Ectodermal cell (in vitro differentiated cells): ENCODE measurements around the gene ITPK1.
"Not testable (repeated sequence)": the region's sequence is repeated elsewhere in the genome, so short reads cannot be mapped to it uniquely, and the experiment has no call there.

Experiments used
- H3K27ac ChIP-seq: 2 replicates; pipeline ENCODE4 v1.7.0; 2013; ENCODE audit warnings: mild to moderate bottlenecking, low read depth, low read length; ENCODE audit not compliant: insufficient read depth, poor library complexity, severe bottlenecking
- H3K27me3 ChIP-seq: 2 replicates; pipeline ENCODE4 v1.7.0; 2013; ENCODE audit warnings: mild to moderate bottlenecking, low read length; ENCODE audit not compliant: insufficient read depth, control insufficient read depth, poor library complexity, severe bottlenecking
- H3K36me3 ChIP-seq: one replicate; pipeline ENCODE4 v1.7.0; 2013; ENCODE audit warnings: low read length; ENCODE audit not compliant: control insufficient read depth, insufficient read depth
- H3K4me1 ChIP-seq: one replicate; pipeline ENCODE4 v1.7.0; 2013; ENCODE audit warnings: low read length; ENCODE audit not compliant: control insufficient read depth, insufficient read depth
- H3K4me3 ChIP-seq: 2 replicates; pipeline ENCODE4 v1.7.0; 2013; ENCODE audit warnings: low read depth, low read length, control low read depth; ENCODE audit not compliant: insufficient read depth
- H3K9me3 ChIP-seq: 2 replicates; pipeline ENCODE4 v1.7.0; 2013; ENCODE audit warnings: mild to moderate bottlenecking, low read length, moderate library complexity; ENCODE audit not compliant: control insufficient read depth
- WGBS, 2 experiments: methylation state at CpG; one replicate each; pipeline ENCODE4 v1.1.7; 2013; ENCODE audit warnings: missing lambda C conversion rate in 2 of 2; 5-methylcytosine and 5-hydroxymethylcytosine counted together

Gene ITPK1

GRCh38 chr14:93062013-93062412 lies 53.7 kb downstream of the ITPK1 start:
- not testable (repeated sequence) for H3K36me3 ChIP-seq, H3K4me3 ChIP-seq, H3K27me3 ChIP-seq, H3K4me1 ChIP-seq, H3K9me3 ChIP-seq, H3K27ac ChIP-seq
- WGBS, 2 experiments = 87 to 88% methylated on average over 12 of the region's 12 CpGs

GRCh38 chr14:93061380-93062012 lies 54.2 kb downstream of the ITPK1 start:
- Histone ChIP-seq H3K27ac (no peak overlapping the region), H3K4me1 (peaks cover 5% of the 10 kb centered on the region), H3K36me3 (no peaks in the 10 kb centered on the region), H3K9me3 (no peaks in the 10 kb centered on the region), H3K27me3 (no peaks in the 10 kb centered on the region), H3K4me3 (no peak overlapping the region)
- 84 to 91% methylated on average over 4 of the region's 4 CpGs for WGBS, 2 experiments

- Histone ChIP-seq H3K36me3 (no peaks in the 10 kb centered on the region), H3K4me3 (no peak overlapping the region), H3K4me1 (peaks cover 5% of the 10 kb centered on the region), H3K27me3 (no peaks in the 10 kb centered on the region), H3K9me3 (no peaks in the 10 kb centered on the region), H3K27ac (no peak overlapping the region)
- WGBS, 2 experiments = 91% methylated on average over 1 of the region's 1 CpG
These were observed 54.9 kb downstream of the ITPK1 start for GRCh38 chr14:93060841-93061240.

GRCh38 chr14:93059917-93060545 lies 55.7 kb downstream of the ITPK1 start:
- Histone ChIP-seq H3K27ac (no peak overlapping the region), H3K4me3 (no peak overlapping the region), H3K9me3 (no peaks in the 10 kb centered on the region), H3K4me1 (peaks cover 5% of the 10 kb centered on the region), H3K27me3 (no peaks in the 10 kb centered on the region), H3K36me3 (no peaks in the 10 kb centered on the region)
- WGBS, 2 experiments = 71 to 72% methylated on average over 9 of the region's 9 CpGs

- no peaks in the 10 kb centered on the region for H3K9me3 ChIP-seq
- H3K27me3 ChIP-seq = no peaks in the 10 kb centered on the region
- no peak overlapping the region for H3K27ac ChIP-seq
- WGBS, 2 experiments = 96 to 98% methylated on average over 12 to 16 of the region's 16 CpGs
- no peaks in the 10 kb centered on the region for H3K36me3 ChIP-seq
- H3K4me3 ChIP-seq = no peak overlapping the region
- H3K4me1 ChIP-seq = no peaks in the 10 kb centered on the region
These were observed 56.5 kb downstream of the ITPK1 start for GRCh38 chr14:93059260-93059659.

- H3K27ac ChIP-seq = no peak overlapping the region
- H3K36me3 ChIP-seq = no peaks in the 10 kb centered on the region
- no peaks in the 10 kb centered on the region for H3K9me3 ChIP-seq
- no peaks in the 10 kb centered on the region for H3K4me1 ChIP-seq
- H3K4me3 ChIP-seq = no peak overlapping the region
- 86 to 89% methylated on average over 14 of the region's 14 CpGs for WGBS, 2 experiments
- no peaks in the 10 kb centered on the region for H3K27me3 ChIP-seq
These were observed 58.0 kb downstream of the ITPK1 start for GRCh38 chr14:93057586-93058280.

GRCh38 chr14:93056840-93057585 lies 58.7 kb downstream of the ITPK1 start:
- no peak overlapping the region for H3K4me3 ChIP-seq
- H3K4me1 ChIP-seq = no peaks in the 10 kb centered on the region
- 87 to 89% methylated on average over 14 of the region's 14 CpGs for WGBS, 2 experiments
- H3K36me3 ChIP-seq = no peaks in the 10 kb centered on the region
- H3K9me3 ChIP-seq = no peaks in the 10 kb centered on the region
- no peaks in the 10 kb centered on the region for H3K27me3 ChIP-seq
- H3K27ac ChIP-seq = no peak overlapping the region

GRCh38 chr14:93056166-93056839 lies 59.4 kb downstream of the ITPK1 start:
- H3K4me1 ChIP-seq = no peaks in the 10 kb centered on the region
- 91 to 94% methylated on average over 5 of the region's 5 CpGs for WGBS, 2 experiments
- no peaks in the 10 kb centered on the region for H3K36me3 ChIP-seq
- H3K9me3 ChIP-seq = no peaks in the 10 kb centered on the region
- no peak overlapping the region for H3K4me3 ChIP-seq
- no peaks in the 10 kb centered on the region for H3K27me3 ChIP-seq
- H3K27ac ChIP-seq = no peak overlapping the region

GRCh38 chr14:93055651-93056115 lies 60.0 kb downstream of the ITPK1 start:
- no peaks in the 10 kb centered on the region for H3K4me1 ChIP-seq

More at GRCh38 chr14:93055651-93056115, 60.0 kb downstream of the ITPK1 start:
- 92 to 95% methylated on average over 9 of the region's 9 CpGs for WGBS, 2 experiments
- no peak overlapping the region for H3K4me3 ChIP-seq
- H3K27ac ChIP-seq = no peak overlapping the region
- H3K9me3 ChIP-seq = no peaks in the 10 kb centered on the region
- no peaks in the 10 kb centered on the region for H3K36me3 ChIP-seq
- no peaks in the 10 kb centered on the region for H3K27me3 ChIP-seq
